ENCODE measurements around the gene CAMK1D.

The CAMK1D gene

DNA sequence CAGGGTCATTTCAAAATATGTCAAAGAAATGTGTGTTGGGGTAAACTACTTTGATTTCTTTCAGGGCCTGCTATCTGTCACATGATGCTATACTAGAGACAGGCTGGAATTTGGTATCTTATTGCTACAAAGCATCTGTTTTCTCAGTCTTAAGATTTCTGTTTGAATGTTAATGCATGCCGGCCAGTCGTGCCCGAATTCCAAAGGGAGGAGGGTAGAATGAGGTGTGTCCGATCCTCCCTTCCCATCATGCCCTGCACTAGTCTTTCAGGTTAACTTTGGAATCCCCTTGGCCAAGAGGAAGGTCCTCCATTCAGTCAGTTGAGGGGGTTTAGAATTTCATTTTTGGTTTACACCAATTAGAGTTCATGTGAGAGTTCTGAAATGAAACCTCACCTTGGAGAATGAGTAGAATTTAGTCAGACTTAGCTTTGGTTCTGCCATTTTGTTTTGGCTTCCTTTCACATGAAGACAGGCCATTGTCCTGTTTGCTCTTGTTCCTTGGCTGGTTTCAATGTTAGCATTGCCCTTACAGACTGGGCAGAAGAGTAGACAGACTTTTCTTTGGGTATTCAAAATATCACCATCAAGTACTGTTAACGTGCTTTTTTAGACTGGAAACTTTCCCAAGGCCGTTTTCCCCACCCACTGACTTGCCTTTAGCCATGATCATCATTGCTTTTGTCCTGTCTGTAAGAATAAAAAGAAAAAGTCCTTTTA is 95.8 kb downstream of the CAMK1D start:
- ChIA-PET POLR2A (no interaction called here), CTCF (no interaction called here)
- TF ChIP-seq, protein P1, sequence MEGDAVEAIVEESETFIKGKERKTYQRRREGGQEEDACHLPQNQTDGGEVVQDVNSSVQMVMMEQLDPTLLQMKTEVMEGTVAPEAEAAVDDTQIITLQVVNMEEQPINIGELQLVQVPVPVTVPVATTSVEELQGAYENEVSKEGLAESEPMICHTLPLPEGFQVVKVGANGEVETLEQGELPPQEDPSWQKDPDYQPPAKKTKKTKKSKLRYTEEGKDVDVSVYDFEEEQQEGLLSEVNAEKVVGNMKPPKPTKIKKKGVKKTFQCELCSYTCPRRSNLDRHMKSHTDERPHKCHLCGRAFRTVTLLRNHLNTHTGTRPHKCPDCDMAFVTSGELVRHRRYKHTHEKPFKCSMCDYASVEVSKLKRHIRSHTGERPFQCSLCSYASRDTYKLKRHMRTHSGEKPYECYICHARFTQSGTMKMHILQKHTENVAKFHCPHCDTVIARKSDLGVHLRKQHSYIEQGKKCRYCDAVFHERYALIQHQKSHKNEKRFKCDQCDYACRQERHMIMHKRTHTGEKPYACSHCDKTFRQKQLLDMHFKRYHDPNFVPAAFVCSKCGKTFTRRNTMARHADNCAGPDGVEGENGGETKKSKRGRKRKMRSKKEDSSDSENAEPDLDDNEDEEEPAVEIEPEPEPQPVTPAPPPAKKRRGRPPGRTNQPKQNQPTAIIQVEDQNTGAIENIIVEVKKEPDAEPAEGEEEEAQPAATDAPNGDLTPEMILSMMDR (IDR thresholded peaks at IDR 0.05; ENCODE audit: insufficient read depth, low read length, missing control alignments), result no peak
- H3K4me3 ChIP-seq (ENCODE audit: low read depth, low read length), result no peak overlapping the region
- DNase-seq (ENCODE audit: low read depth, low spot score), result no peak

DNA sequence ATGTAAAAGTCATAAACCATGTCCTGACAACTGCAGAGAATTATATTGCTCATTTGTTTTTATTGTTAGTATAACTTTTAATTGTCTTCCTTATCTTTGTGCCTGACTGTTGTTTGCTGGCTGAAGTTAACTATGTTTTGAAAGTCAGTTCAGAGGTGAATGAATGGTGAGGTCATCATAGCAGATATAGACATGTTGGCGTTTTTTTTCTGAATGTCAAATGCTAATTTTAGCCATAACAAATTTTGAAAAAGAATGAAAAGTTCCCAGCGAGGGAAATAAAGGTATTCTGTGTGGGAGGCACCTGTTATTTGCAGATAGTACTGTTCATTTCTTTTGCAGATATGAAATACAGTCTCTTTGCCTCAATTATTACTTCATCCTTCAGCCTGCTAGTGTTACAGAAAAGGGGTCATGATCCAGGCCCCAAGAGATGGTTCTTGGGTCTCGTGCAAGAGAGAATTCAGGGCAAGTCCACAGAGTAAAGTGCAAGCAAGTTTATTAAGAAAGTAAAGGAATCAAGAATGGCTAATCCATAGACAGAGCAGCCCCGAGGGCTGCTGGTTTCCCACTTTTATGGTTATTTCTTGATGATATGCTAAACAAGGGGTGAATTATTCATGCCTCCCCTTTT is 96.5 kb downstream of the CAMK1D start:
- CTCF ChIA-PET, result no interaction called here
- TF ChIP-seq, protein P1 (IDR thresholded peaks at IDR 0.05; ENCODE audit: insufficient read depth, low read length, missing control alignments), result no peak
- DNase-seq (ENCODE audit: low read depth, low spot score), result no peak
- POLR2A ChIA-PET, result no interaction called here
- no peak overlapping the region for H3K4me3 ChIP-seq (ENCODE audit: low read depth, low read length)

DNA sequence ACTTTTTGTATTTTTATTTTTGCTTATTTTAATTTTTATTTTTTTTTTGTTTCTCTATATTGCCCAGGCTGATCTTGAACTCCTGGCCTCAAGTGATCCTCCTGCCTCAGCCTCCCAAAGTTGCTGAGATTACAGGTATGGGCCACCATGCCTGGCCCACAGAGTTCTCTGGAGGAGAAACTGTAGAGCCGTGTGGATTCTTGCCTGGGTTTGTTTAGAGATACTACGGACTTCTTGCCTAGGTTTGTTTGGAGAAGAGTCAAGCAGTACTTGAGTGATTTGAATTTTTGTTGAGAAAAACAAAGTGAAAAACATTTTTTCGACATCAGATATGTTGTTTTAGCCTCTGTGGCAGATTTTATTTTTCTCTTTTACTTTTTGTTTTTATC is 99.0 kb downstream of the CAMK1D start:
- TF ChIP-seq, protein P1 (IDR thresholded peaks at IDR 0.05; ENCODE audit: insufficient read depth, low read length, missing control alignments), result no peak
- DNase-seq (ENCODE audit: low read depth, low spot score), result no peak
- H3K4me3 ChIP-seq (ENCODE audit: low read depth, low read length), result no peak overlapping the region
- ChIA-PET CTCF (no interaction called here), POLR2A (no interaction called here)

DNA sequence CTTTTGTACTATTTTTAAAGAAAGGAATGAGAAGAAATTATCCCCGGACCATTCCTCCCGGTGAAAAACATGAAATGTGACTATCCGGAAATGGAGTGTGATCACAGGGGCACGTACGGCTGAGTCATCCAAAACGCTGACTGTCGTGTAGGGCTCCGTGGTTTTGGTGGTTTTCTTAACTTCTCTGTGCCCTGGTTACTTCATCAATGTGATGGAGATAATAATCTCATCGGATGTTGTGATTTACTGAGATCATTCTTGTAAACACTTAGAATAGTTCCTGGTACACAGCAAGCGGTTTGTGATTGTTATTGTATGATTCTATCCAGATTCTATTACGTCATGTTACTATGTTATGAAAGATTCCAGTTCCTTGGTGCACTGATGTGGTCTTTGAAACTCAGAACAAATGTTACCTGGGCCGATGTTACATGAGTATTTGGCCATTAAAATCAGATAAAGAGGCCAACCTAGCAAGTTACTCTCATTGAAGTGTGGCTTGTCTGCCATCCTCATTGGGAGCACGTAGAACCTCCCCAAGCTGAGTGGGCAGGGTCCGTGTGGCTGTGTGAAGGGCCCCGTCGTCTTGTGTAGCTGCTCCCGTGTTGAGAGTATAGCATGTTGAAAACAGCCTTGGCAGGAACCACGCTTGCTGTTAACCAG is 99.5 kb downstream of the CAMK1D start:
- POLR2A ChIA-PET, result no interaction called here
- CTCF ChIA-PET, result interaction anchor here (1.0 to 1.2 kb wide), 2 partner anchors 184 to 208 kb away, joined by 3 read pairs; no protein-coding TSS in a partner anchor
- H3K4me3 ChIP-seq (ENCODE audit: low read depth, low read length), result no peak overlapping the region
- TF ChIP-seq, protein P1 (IDR thresholded peaks at IDR 0.05; ENCODE audit: insufficient read depth, low read length, missing control alignments), result no peak
- peak; percentile 50 for DNase-seq (ENCODE audit: low read depth, low spot score)

DNA sequence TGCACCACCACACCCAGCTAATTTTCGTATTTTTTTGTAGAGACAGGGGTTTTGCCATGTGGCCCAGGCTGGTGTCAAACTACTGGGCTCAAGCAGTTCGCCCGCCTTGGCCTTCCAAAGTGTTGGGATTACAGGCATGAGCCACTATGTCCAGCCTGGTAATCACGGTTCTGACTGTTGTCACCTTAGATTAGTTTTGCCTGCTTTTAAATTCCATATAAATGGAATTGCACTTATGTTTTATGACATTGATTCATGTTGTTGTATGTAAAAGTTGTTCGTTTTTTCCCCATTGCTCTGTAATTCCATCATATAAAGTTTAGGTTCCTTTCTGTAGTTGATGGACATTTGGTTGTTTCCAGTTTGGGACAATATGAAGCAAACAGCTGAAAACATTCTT is 106.0 kb downstream of the CAMK1D start:
- ChIA-PET POLR2A (no interaction called here), CTCF (no interaction called here)
- DNase-seq (ENCODE audit: low read depth, low spot score), result no peak
- no peak overlapping the region for H3K4me3 ChIP-seq (ENCODE audit: low read depth, low read length)
- TF ChIP-seq, protein P1 (IDR thresholded peaks at IDR 0.05; ENCODE audit: insufficient read depth, low read length, missing control alignments), result no peak

DNA sequence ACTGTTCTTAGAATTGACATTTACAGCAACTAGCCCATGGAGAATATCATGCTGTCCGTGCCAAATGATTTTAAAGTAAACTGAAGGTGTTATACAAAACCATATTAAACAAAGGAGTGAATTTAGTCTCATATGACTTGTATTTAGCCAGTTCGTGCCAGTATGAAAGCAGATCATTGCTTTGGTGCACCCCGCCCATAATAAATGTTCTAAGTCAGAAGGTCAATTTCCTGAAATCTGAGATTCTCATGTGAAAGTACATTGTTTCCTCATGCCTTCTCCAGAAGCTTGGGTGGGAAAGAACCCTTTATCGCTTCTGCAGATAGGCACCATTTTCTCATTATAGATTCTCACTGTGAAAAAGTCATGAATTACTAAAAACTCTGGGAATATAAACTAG is 106.4 kb downstream of the CAMK1D start:
- no peak for DNase-seq (ENCODE audit: low read depth, low spot score)
- TF ChIP-seq, protein P1 (IDR thresholded peaks at IDR 0.05; ENCODE audit: insufficient read depth, low read length, missing control alignments), result no peak

More for the DNA sequence above, 106.4 kb downstream of the CAMK1D start:
- H3K4me3 ChIP-seq (ENCODE audit: low read depth, low read length), result no peak overlapping the region
- POLR2A ChIA-PET, result no interaction called here
- CTCF ChIA-PET, result no interaction called here
